Skeletal muscle satellite cell (primary cell): Measurements from ENCODE around the gene PRSS48.
"Not testable (repeated sequence)": the region's sequence is repeated elsewhere in the genome, so short reads cannot be mapped to it uniquely, and the experiment has no call there.

Source experiments
- H3K27me3 ChIP-seq: 2 replicates; pipeline ENCODE4 v1.7.0; 2013; ENCODE audit warnings: low read length; ENCODE audit not compliant: control insufficient read depth, insufficient read depth
- H3K36me3 ChIP-seq: 2 replicates; pipeline ENCODE4 v1.7.0; 2013; ENCODE audit warnings: mild to moderate bottlenecking, control low read depth, low read length; ENCODE audit not compliant: insufficient read depth
- H3K4me1 ChIP-seq: 2 replicates; pipeline ENCODE4 v1.7.0; 2013; ENCODE audit warnings: low read length; ENCODE audit not compliant: control insufficient read depth, insufficient read depth
- H3K4me2 ChIP-seq: 2 replicates; pipeline ENCODE4 v1.7.0; 2013; ENCODE audit warnings: mild to moderate bottlenecking, low read length
- H3K4me3 ChIP-seq: 2 replicates; pipeline ENCODE4 v1.7.0; 2013; ENCODE audit warnings: low read length
- H3K9ac ChIP-seq: 2 replicates; pipeline ENCODE4 v1.7.0; 2013; ENCODE audit warnings: mild to moderate bottlenecking, low read depth, low read length, moderate library complexity
- H3K9me3 ChIP-seq: replicated peaks from 2 replicates; pipeline ENCODE4 v1.7.0; 2013; ENCODE audit warnings: mild to moderate bottlenecking, control low read depth, low read length

Gene PRSS48

DNA sequence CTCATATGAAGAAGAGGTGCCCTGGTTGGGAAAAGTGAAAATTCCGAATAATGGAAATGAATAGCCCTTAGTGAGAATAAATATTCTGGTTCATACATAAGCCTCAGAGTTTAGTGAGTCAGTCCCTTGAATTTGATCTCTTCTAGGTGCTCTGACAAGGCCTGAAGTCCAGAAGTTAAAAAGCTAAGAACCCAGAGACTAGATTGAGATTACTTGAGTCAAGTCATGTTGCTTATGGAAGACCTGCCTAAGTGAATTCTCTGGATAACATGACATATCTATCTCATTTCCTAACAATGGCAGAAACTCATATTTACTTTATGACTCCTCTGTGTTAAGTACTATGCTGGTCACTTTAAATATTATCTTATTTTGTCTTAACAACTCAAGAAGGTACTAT, 10.5 kb upstream of the PRSS48 start:
- no peak overlapping the region for H3K4me2 ChIP-seq
- H3K4me3 ChIP-seq = no peak overlapping the region
- no peaks in the 10 kb centered on the region for H3K36me3 ChIP-seq
- H3K9me3 ChIP-seq = no peaks in the 10 kb centered on the region
- H3K27me3 ChIP-seq = no peaks in the 10 kb centered on the region
- peaks cover 6% of the 10 kb centered on the region for H3K4me1 ChIP-seq
- no peak overlapping the region for H3K9ac ChIP-seq

- Histone ChIP-seq H3K36me3 (no peaks in the 10 kb centered on the region), H3K27me3 (no peaks in the 10 kb centered on the region), H3K9me3 (no peaks in the 10 kb centered on the region), H3K4me1 (peaks cover 6% of the 10 kb centered on the region), H3K4me2 (no peak overlapping the region), H3K4me3 (no peak overlapping the region), H3K9ac (no peak overlapping the region)
Measured at GRCh38 chr4:151267104-151267503, 9.9 kb upstream of the PRSS48 start.

GRCh38 chr4:151267822-151268535, 9.0 kb upstream of the PRSS48 start:
- H3K4me1 ChIP-seq = peaks cover 6% of the 10 kb centered on the region
- H3K36me3 ChIP-seq = no peaks in the 10 kb centered on the region

DNA sequence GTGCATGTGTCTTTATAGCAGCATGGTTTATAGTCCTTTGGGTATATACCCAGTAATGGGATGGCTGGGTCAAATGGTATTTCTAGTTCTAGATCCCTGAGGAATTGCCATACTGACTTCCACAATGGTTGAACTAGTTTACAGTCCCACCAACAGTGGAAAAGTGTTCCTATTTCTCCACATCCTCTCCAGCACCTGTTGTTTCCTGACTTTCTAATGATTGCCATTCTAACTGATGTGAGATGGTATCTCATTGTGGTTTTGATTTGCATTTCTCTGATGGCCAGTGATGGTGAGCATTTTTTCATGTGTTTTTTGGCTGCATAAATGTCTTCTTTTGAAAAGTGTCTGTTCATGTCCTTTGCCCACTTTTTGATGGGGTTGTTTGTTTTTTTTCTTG, 8.1 kb upstream of the PRSS48 start:
- H3K4me2 ChIP-seq, H3K9ac ChIP-seq: not testable (repeated sequence)

More at GRCh38 chr4:151267822-151268535, 9.0 kb upstream of the PRSS48 start:
- H3K4me2 ChIP-seq = no peak overlapping the region
- no peaks in the 10 kb centered on the region for H3K27me3 ChIP-seq
- no peak overlapping the region for H3K4me3 ChIP-seq
- no peaks in the 10 kb centered on the region for H3K9me3 ChIP-seq
- no peak overlapping the region for H3K9ac ChIP-seq

GRCh38 chr4:151284534-151285245, 7.7 kb downstream of the PRSS48 start:
- H3K27me3 ChIP-seq = no peaks in the 10 kb centered on the region
- no peak overlapping the region for H3K4me2 ChIP-seq
- no peak overlapping the region for H3K4me3 ChIP-seq
- H3K9ac ChIP-seq = no peak overlapping the region
- no peaks in the 10 kb centered on the region for H3K36me3 ChIP-seq
- no peaks in the 10 kb centered on the region for H3K4me1 ChIP-seq
- no peaks in the 10 kb centered on the region for H3K9me3 ChIP-seq

More for the DNA sequence above, 8.1 kb upstream of the PRSS48 start:
- not testable (repeated sequence) for H3K36me3 ChIP-seq, H3K27me3 ChIP-seq, H3K4me3 ChIP-seq, H3K4me1 ChIP-seq, H3K9me3 ChIP-seq

- H3K9me3 ChIP-seq = no peaks in the 10 kb centered on the region
- H3K9ac ChIP-seq = no peak overlapping the region
- no peaks in the 10 kb centered on the region for H3K27me3 ChIP-seq
- H3K4me2 ChIP-seq = no peak overlapping the region
- H3K4me1 ChIP-seq = peaks cover 14% of the 10 kb centered on the region
- H3K36me3 ChIP-seq = no peaks in the 10 kb centered on the region
- H3K4me3 ChIP-seq = no peak overlapping the region
Measured at GRCh38 chr4:151287409-151287808, 10.4 kb downstream of the PRSS48 start.

- Histone ChIP-seq H3K4me1 (peaks cover 14% of the 10 kb centered on the region), H3K36me3 (no peaks in the 10 kb centered on the region), H3K4me3 (no peak overlapping the region), H3K27me3 (no peaks in the 10 kb centered on the region), H3K4me2 (peak overlapping the region; percentile 40), H3K9ac (no peak overlapping the region), H3K9me3 (no peaks in the 10 kb centered on the region)
Measured at GRCh38 chr4:151291485-151291884, 14.5 kb downstream of the PRSS48 start.

DNA sequence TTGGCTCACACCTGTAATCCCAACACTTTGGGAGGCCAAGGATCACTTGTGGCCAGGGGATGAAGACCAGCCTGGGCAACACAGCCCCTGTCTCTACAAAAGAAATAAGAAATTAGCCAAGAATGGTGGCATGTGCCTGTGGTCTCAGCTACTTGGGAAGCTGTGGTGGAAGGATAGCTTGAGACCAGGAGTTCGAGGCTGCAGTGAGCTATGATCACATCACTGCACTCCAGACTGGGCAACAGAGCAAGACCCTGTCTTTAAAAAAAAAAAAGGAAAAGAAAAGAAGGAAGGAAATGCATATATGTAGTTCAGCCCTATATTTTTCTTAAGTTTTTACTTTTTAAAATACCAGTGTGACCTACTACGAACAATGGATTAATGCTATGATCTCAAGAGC, 15.1 kb downstream of the PRSS48 start:
- H3K36me3 ChIP-seq = no peaks in the 10 kb centered on the region
- H3K4me2 ChIP-seq = peak overlapping the region; percentile 40
- H3K9me3 ChIP-seq = no peaks in the 10 kb centered on the region
- no peaks in the 10 kb centered on the region for H3K27me3 ChIP-seq
- H3K9ac ChIP-seq = no peak overlapping the region
- H3K4me1 ChIP-seq = peaks cover 14% of the 10 kb centered on the region
- no peak overlapping the region for H3K4me3 ChIP-seq

DNA sequence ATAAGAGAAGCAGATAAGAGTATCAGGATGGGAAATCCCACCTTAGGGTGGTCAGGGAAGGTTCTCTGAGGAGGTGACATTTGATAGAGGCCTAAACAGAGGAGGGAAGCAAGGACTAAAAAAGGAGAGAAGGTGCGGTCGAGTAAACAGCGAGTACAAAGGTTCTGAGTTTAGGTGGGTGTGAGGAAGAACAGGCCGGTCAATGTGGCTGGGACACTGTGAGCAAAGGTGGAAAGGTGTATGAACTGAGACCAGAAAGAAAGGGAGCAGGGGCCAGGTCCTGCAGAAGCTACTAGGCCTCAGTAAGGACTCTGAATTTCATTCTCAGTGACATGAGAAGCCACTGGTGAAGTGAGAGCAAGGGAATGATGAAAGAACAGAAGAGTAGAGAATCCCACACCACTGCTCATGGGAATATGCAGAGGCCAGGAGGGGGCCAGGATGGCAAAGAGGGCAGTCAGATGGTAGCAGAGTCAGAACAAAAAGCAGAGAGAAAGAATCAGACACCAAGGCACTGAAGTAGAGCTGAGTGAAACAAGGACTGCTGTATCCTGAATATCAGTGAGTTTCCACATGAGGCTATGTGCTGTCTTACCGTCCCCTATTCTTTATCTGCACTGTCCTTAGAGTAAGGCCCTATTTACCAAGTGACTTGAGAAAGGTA, 18.0 kb downstream of the PRSS48 start:
- Histone ChIP-seq H3K27me3 (no peaks in the 10 kb centered on the region), H3K4me2 (no peak overlapping the region), H3K4me3 (no peak overlapping the region), H3K9ac (no peak overlapping the region), H3K4me1 (peaks cover 14% of the 10 kb centered on the region), H3K36me3 (no peaks in the 10 kb centered on the region), H3K9me3 (no peaks in the 10 kb centered on the region)

DNA sequence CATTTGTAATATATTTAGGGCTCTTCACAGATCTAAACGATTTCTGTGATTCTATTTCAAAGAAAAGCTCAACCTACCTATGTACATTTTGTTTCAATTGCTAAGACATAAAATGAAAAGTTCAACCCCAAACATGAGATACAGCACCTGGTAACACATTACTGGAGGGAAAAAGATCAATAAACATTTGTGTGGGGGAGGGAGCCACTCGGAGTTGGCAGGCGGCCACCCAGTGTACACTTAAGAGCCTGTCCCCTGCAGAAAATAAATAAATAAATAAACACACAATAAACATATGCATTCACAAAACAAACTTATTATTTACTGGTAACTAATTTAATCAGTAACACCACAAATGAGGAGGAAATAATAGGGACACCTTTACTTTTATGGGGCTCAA, 19.3 kb downstream of the PRSS48 start:
- Histone ChIP-seq H3K36me3 (no peaks in the 10 kb centered on the region), H3K4me1 (peaks cover 9% of the 10 kb centered on the region), H3K4me3 (no peak overlapping the region), H3K9ac (no peak overlapping the region), H3K9me3 (no peaks in the 10 kb centered on the region), H3K27me3 (no peaks in the 10 kb centered on the region), H3K4me2 (no peak overlapping the region)

GRCh38 chr4:151297170-151297569, 20.2 kb downstream of the PRSS48 start:
- Histone ChIP-seq H3K4me3 (no peak overlapping the region), H3K4me1 (no peaks in the 10 kb centered on the region), H3K9ac (no peak overlapping the region), H3K36me3 (no peaks in the 10 kb centered on the region), H3K4me2 (no peak overlapping the region), H3K27me3 (no peaks in the 10 kb centered on the region), H3K9me3 (no peaks in the 10 kb centered on the region)
